Natural killer cell (primary cell): ENCODE data around the gene MOXD1. TPM values are rescaled to one million over a fixed set of nuclear protein-coding genes. Genes with fewer than 3 reads are reported as not detected.

Experiments used
- ATAC-seq, 3 donors: fragments of 150-1000 bp in 2 of 3; fragments of 200-7000 bp in 1 of 3; cut with Tn5 transposase; 1 replicate in 1 of 3; 2 replicates in 2 of 3; pipeline ENCODE4 v1.10.0; 2021; ENCODE audit warnings: mild to moderate bottlenecking in 2 of 3, moderate library complexity in 2 of 3
- DNase-seq, 2 donors: peaks; one replicate each; pipeline versions ENCODE4 v3.0.0 to v3.0.0-alpha.2; 2013 to 2021; ENCODE audit warnings: mixed read lengths in 1 of 2
- H3K27ac ChIP-seq: one replicate; pipeline ENCODE4 v1.5.1; 2013; ENCODE audit warnings: mild to moderate bottlenecking, low read length
- H3K27me3 ChIP-seq: one replicate; pipeline ENCODE4 v1.6.1; 2013; ENCODE audit warnings: low read length; ENCODE audit not compliant: control insufficient read depth, insufficient read depth
- H3K36me3 ChIP-seq: one replicate; pipeline ENCODE4 v1.6.1; 2013; ENCODE audit warnings: low read length; ENCODE audit not compliant: control insufficient read depth, insufficient read depth
- H3K4me1 ChIP-seq: one replicate; pipeline ENCODE4 v1.6.1; 2013; ENCODE audit warnings: low read length; ENCODE audit not compliant: control insufficient read depth, insufficient read depth
- H3K4me3 ChIP-seq: one replicate; pipeline ENCODE4 v1.5.1; 2013; ENCODE audit warnings: low read length
- H3K9me3 ChIP-seq: one replicate; pipeline ENCODE4 v1.6.1; 2013; ENCODE audit warnings: low read length; ENCODE audit not compliant: control insufficient read depth, insufficient read depth
- H3K27ac Mint-ChIP-seq, 2 donors: one replicate each; pipeline ENCODE4 v1.8.0; 2022; ENCODE audit warnings: mild to moderate bottlenecking in 2 of 2, mixed read lengths in 2 of 2, moderate library complexity in 1 of 2
- H3K27me3 Mint-ChIP-seq, 2 donors: one replicate each; pipeline ENCODE4 v1.8.0; 2022; ENCODE audit warnings: low read depth in 2 of 2, mixed read lengths in 2 of 2
- H3K36me3 Mint-ChIP-seq: one replicate; pipeline ENCODE4 v1.8.0; 2022; ENCODE audit warnings: mixed read lengths
- H3K4me1 Mint-ChIP-seq, 2 donors: one replicate each; pipeline ENCODE4 v1.8.0; 2022; ENCODE audit warnings: mixed read lengths in 2 of 2
- H3K4me3 Mint-ChIP-seq: one replicate; pipeline ENCODE4 v1.8.0; 2022; ENCODE audit warnings: mild to moderate bottlenecking, moderate library complexity, mixed read lengths
- H3K9me3 Mint-ChIP-seq, 2 donors: one replicate each; pipeline ENCODE4 v1.8.0; 2022; ENCODE audit warnings: mixed read lengths in 2 of 2
- CTCF ChIP-seq: fragments of 200-600 bp; IDR thresholded peaks from one replicate; pipeline ENCODE4 v1.8.0; 2022; ENCODE audit warnings: antibody characterized with exemption
- WGBS: methylation state at CpG from one replicate; pipeline ENCODE4 v1.1.7; 2013; ENCODE audit warnings: missing lambda C conversion rate; ENCODE audit not compliant: insufficient coverage; 5-methylcytosine and 5-hydroxymethylcytosine counted together
- intact Hi-C: fragments of 100-400 bp; cut with micrococcal nuclease; formaldehyde crosslinking; loops from one replicate; pipeline ENCODE4 v1.14.2; 2022
- total RNA-seq, 4 donors: library from RNA; stranded (reverse); fragments of 120-200 nt in 1 of 4; gene quantifications; one replicate each; pipeline versions ENCODE4 v1.2.3 to v1.2.4, GENCODE V29; 2013 to 2022

The MOXD1 gene
- total RNA-seq = not detected
- total RNA-seq (2013) = 1.7 TPM

GRCh38 chr6:132400883-132401617 lies at the start of gene MOXD1:
Gene MOXD1 (minus strand): TSS chr6:132401475. CDS start chr6:132401426, 49 bp downstream.
- DNase-seq (peak in 1 of 2 donors; percentile 17), ATAC-seq (peak in 2 of 3 donors; percentile 50 to 82)
- peaks cover 13% of the 10 kb centered on the region for H3K4me1 ChIP-seq
- Mint-ChIP-seq H3K36me3 (no peaks in the 10 kb centered on the region), H3K4me3 (peak within 1 kb of the TSS; percentile 76), H3K27ac (no peak within 1 kb of the TSS), H3K4me1 (peaks cover 6% of the 10 kb centered on the region in 2 donors), H3K9me3 (no peaks in the 10 kb centered on the region), H3K27me3 (peaks cover 42 to 83% of the 10 kb centered on the region in 2 donors)
- peaks cover 3% of the 10 kb centered on the region for H3K9me3 ChIP-seq
- peak within 1 kb of the TSS; percentile 29 for H3K4me3 ChIP-seq
- H3K27me3 ChIP-seq = peaks cover 21% of the 10 kb centered on the region
- H3K27ac ChIP-seq = no peak within 1 kb of the TSS
- no peaks in the 10 kb centered on the region for H3K36me3 ChIP-seq
- WGBS = 1% methylated on average over 87 of the region's 87 CpGs
- TF ChIP-seq CTCF = no peak
- intact Hi-C loops = no loop called here

- Mint-ChIP-seq H3K4me3 (no peak overlapping the region), H3K27ac (no peak overlapping the region), H3K36me3 (peaks cover 22% of the 10 kb centered on the region), H3K9me3 (peaks cover 0 to under 1% of the 10 kb centered on the region in 2 donors), H3K4me1 (no peaks in the 10 kb centered on the region), H3K27me3 (no peaks in the 10 kb centered on the region)
- H3K36me3 ChIP-seq = peaks cover 3% of the 10 kb centered on the region
- WGBS = 97% methylated on average over 5 of the region's 5 CpGs
- H3K4me3 ChIP-seq = no peak overlapping the region
- H3K4me1 ChIP-seq = no peaks in the 10 kb centered on the region
- no peak for ATAC-seq
- H3K9me3 ChIP-seq = no peaks in the 10 kb centered on the region
- DNase-seq = no peak
- no peaks in the 10 kb centered on the region for H3K27me3 ChIP-seq
- TF ChIP-seq CTCF = no peak
- H3K27ac ChIP-seq = no peak overlapping the region
- intact Hi-C loops = no loop called here
These were observed 45.6 kb upstream of the MOXD1 start for GRCh38 chr6:132446855-132447241.

GRCh38 chr6:132446141-132446854 lies 45.0 kb upstream of the MOXD1 start:
- Mint-ChIP-seq H3K27ac (no peak overlapping the region), H3K9me3 (peaks cover 3% of the 10 kb centered on the region in 2 donors), H3K27me3 (no peaks in the 10 kb centered on the region), H3K36me3 (peaks cover 22% of the 10 kb centered on the region), H3K4me1 (no peaks in the 10 kb centered on the region), H3K4me3 (no peak overlapping the region)
- DNase-seq = no peak
- TF ChIP-seq CTCF = no peak
- H3K4me1 ChIP-seq = no peaks in the 10 kb centered on the region
- no peak overlapping the region for H3K4me3 ChIP-seq
- H3K36me3 ChIP-seq = no peaks in the 10 kb centered on the region
- no peaks in the 10 kb centered on the region for H3K9me3 ChIP-seq
- no peak overlapping the region for H3K27ac ChIP-seq
- no peak for ATAC-seq
- no peaks in the 10 kb centered on the region for H3K27me3 ChIP-seq
- intact Hi-C loops = no loop called here
- WGBS = 96% methylated on average over 3 of the region's 4 CpGs
